Gastroesophageal sphincter (tissue), 3 donors: ENCODE measurements around the gene LCNL1.

ENCODE experiments used
- CTCF ChIP-seq, 4 experiments: fragments of 200-600 bp in 2 of 4; fragments of 450-650 bp in 2 of 4; sonication (generic) in 1 of 4; IDR thresholded peaks; one replicate each; pipeline ENCODE4 v1.5.1; 2017 to 2019; ENCODE audit warnings: antibody characterized with exemption in 4 of 4, mild to moderate bottlenecking in 2 of 4, moderate library complexity in 2 of 4
- POLR2A ChIP-seq, 2 donors: fragments of 450-650 bp; IDR thresholded peaks; one replicate each; pipeline ENCODE4 v1.6.1; 2017; ENCODE audit warnings: antibody characterized with exemption in 2 of 2, mild to moderate bottlenecking in 2 of 2, moderate library complexity in 1 of 2
- POLR2AphosphoS5 ChIP-seq: sonication (generic); formaldehyde crosslinking; IDR thresholded peaks from one replicate; pipeline ENCODE4 v1.6.1; 2017; ENCODE audit warnings: antibody characterized with exemption

- TF ChIP-seq CTCF (IDR thresholded peaks at IDR 0.05) (no peak), POLR2AphosphoS5 (no peak), POLR2A (IDR thresholded peaks at IDR 0.05) (no peak)
These were observed 30.4 kb upstream of the LCNL1 start for GRCh38 chr9:136952321-136952850.
